K562 (cell line): ENCODE results near the gene PIK3CG. TPM values are rescaled to one million over a fixed set of nuclear protein-coding genes. Genes with fewer than 3 reads are reported as not detected.

Experiments used
- ATAC-seq: fragments of 200-7000 bp; cut with Tn5 transposase; 3 replicates; pipeline ENCODE4 v1.9.1; 2020; ENCODE audit warnings: moderate library complexity
- BruUV-seq: library from RNA; stranded (reverse); fragments of 400-500 nt; replicated peaks from 2 replicates; lab custom pipeline; 2021; lab: Mats Ljungman, UMichigan
- CTCF ChIA-PET: fragments of 300-600 bp; formaldehyde crosslinking; extraction: SDS; loops from one replicate; lab custom pipeline; 2021; ENCODE audit warnings: low intra/inter-chr PET ratio; lab: Yijun Ruan, JAX
- POLR2A ChIA-PET: fragments of 300-600, 350-650 bp; sonication (Branson Sonifier 250); formaldehyde crosslinking; extraction: SDS; loops from one replicate; lab custom pipeline; 2021; ENCODE audit warnings: antibody characterized with exemption, inconsistent platforms; lab: Yijun Ruan, JAX
- DNase-seq, 4 experiments: peaks; one replicate each; pipeline versions ENCODE4 v3.0.0 to v3.0.0-alpha.2; 2011 to 2018; ENCODE audit warnings: low spot score in 3 of 4, mixed read lengths in 3 of 4; ENCODE audit errors: extremely low read depth in 1 of 4
- FAIRE-seq: peaks from 2 replicates; lab custom pipeline; 2011; peaks lifted over from hg19 to GRCh38; lab: Jason Lieb, UNC
- H2AFZ ChIP-seq: 2 replicates; pipeline ENCODE4 v1.6.0; 2011; ENCODE audit warnings: low read depth, low read length, control low read depth, inconsistent platforms
- H3K27ac ChIP-seq: fragments of 200-600 bp; 3 replicates; pipeline ENCODE4 v1.8.0; 2011; ENCODE audit warnings: low read depth, mild to moderate bottlenecking, control low read depth, inconsistent platforms, low read length, moderate library complexity, mixed read lengths; ENCODE audit errors: extremely low read depth
- H3K27me3 ChIP-seq, 2 experiments: fragments of 300-600 bp in 1 of 2; 2 replicates in 1 of 2; 3 replicates in 1 of 2; pipeline versions ENCODE4 v1.6.0 to v1.8.0; 2011; ENCODE audit warnings: inconsistent platforms in 2 of 2, low read length in 2 of 2, mild to moderate bottlenecking in 1 of 2, mixed read lengths in 1 of 2, moderate library complexity in 1 of 2; ENCODE audit not compliant: control insufficient read depth in 2 of 2, insufficient read depth in 2 of 2
- H3K36me3 ChIP-seq: fragments of 300-600 bp; 3 replicates; pipeline ENCODE4 v1.8.0; 2011; ENCODE audit warnings: mild to moderate bottlenecking, low read length, inconsistent platforms; ENCODE audit not compliant: control insufficient read depth, insufficient read depth
- H3K4me1 ChIP-seq, 2 experiments: fragments of 200-600 bp in 1 of 2; replicated peaks in 1 of 2; 2 replicates in 1 of 2; 3 replicates in 1 of 2; pipeline versions ENCODE4 v1.5.1 to v1.8.0; 2011; ENCODE audit warnings: inconsistent platforms in 2 of 2, low read length in 2 of 2, mild to moderate bottlenecking in 1 of 2, mixed read lengths in 1 of 2, moderate library complexity in 1 of 2; ENCODE audit not compliant: control insufficient read depth in 2 of 2, insufficient read depth in 2 of 2
- H3K4me2 ChIP-seq: 2 replicates; pipeline ENCODE4 v1.6.1; 2011; ENCODE audit warnings: low read length, control low read depth, inconsistent platforms, mixed read lengths; ENCODE audit not compliant: insufficient read depth
- H3K4me3 ChIP-seq: fragments of 200-600 bp; sonication (generic), shearing (Covaris generic); 2 replicates; pipeline ENCODE4 v1.5.1; 2016; ENCODE audit warnings: control low read depth, inconsistent platforms
- H3K79me2 ChIP-seq: fragments of 200-600 bp; 3 replicates; pipeline ENCODE4 v1.8.0; 2011; ENCODE audit warnings: low read length, inconsistent platforms; ENCODE audit not compliant: control insufficient read depth, insufficient read depth
- H3K9ac ChIP-seq, 2 experiments: 2 replicates each; pipeline versions ENCODE4 v1.6.0 to v1.6.1; 2011; ENCODE audit warnings: low read depth in 2 of 2, low read length in 2 of 2, control low read depth in 1 of 2, inconsistent platforms in 1 of 2, mild to moderate bottlenecking in 1 of 2, mixed read lengths in 1 of 2; ENCODE audit not compliant: insufficient read depth in 1 of 2
- H3K9me1 ChIP-seq: one replicate; pipeline ENCODE4 v1.6.0; 2011; ENCODE audit warnings: inconsistent platforms, mild to moderate bottlenecking, low read length, moderate library complexity; ENCODE audit not compliant: control insufficient read depth, insufficient read depth
- H3K9me3 ChIP-seq: replicated peaks from 2 replicates; pipeline ENCODE4 v1.5.1; 2011; ENCODE audit warnings: low read depth, low read length, inconsistent platforms; ENCODE audit not compliant: control insufficient read depth, insufficient read depth
- H4K20me1 ChIP-seq: replicated peaks from 2 replicates; pipeline ENCODE4 v1.6.1; 2011; ENCODE audit warnings: low read length, inconsistent platforms, mixed read lengths; ENCODE audit not compliant: control insufficient read depth, insufficient read depth
- CHD4 ChIP-seq: fragments of 200-600 bp; sonication (generic); IDR thresholded peaks from 3 replicates; pipeline ENCODE4 v1.6.1; 2012; ENCODE audit warnings: low read depth, mild to moderate bottlenecking, mixed read lengths, low read length, inconsistent platforms; ENCODE audit not compliant: insufficient read depth, insufficient replicate concordance, poor library complexity, severe bottlenecking
- CREB3 ChIP-seq: fragments of 450-650 bp; conservative IDR thresholded peaks from 2 replicates; pipeline ENCODE4 v1.6.1; 2016; ENCODE audit warnings: missing genetic modification characterization, low read depth, mild to moderate bottlenecking, missing compliant biosample characterization, moderate library complexity
- FOS ChIP-seq: IDR thresholded peaks from 3 replicates; pipeline ENCODE4 v1.6.1; 2011; ENCODE audit not compliant: insufficient read length; ENCODE audit errors: extremely low read depth
- IRF9 ChIP-seq: fragments of 450-650 bp; IDR thresholded peaks from 2 replicates; pipeline ENCODE4 v1.6.1; 2016; ENCODE audit warnings: missing biosample characterization, missing genetic modification characterization
- KAT8 ChIP-seq: fragments of 450-650 bp; IDR thresholded peaks from 2 replicates; pipeline ENCODE4 v1.6.1; 2016; ENCODE audit warnings: low read depth, mild to moderate bottlenecking
- L3MBTL2 ChIP-seq: fragments of 450-650 bp; IDR thresholded peaks from 2 replicates; pipeline ENCODE4 v1.6.1; 2016; ENCODE audit warnings: mild to moderate bottlenecking, moderate library complexity
- NR4A1 ChIP-seq, 2 experiments: fragments of 250-450 bp in 1 of 2; fragments of 450-650 bp in 1 of 2; sonication (Bioruptor Pico) in 1 of 2; IDR thresholded peaks; 2 replicates each; pipeline versions ENCODE4 v1.4.0 to v1.6.1; 2016 to 2020; ENCODE audit warnings: mild to moderate bottlenecking in 2 of 2, missing compliant biosample characterization in 1 of 2, missing genetic modification characterization in 1 of 2, moderate library complexity in 1 of 2
- PTRF ChIP-seq: fragments of 450-650 bp; IDR thresholded peaks from 2 replicates; pipeline ENCODE4 v1.6.1; 2016; ENCODE audit warnings: mild to moderate bottlenecking, missing genetic modification characterization, missing compliant biosample characterization
- PTTG1 ChIP-seq: fragments of 450-650 bp; IDR thresholded peaks from 2 replicates; pipeline ENCODE4 v1.6.1; 2016; ENCODE audit warnings: low read depth, mild to moderate bottlenecking, missing genetic modification characterization, missing compliant biosample characterization
- PYGO2 ChIP-seq: fragments of 450-650 bp; IDR thresholded peaks from 2 replicates; pipeline ENCODE4 v1.6.1; 2016; ENCODE audit warnings: mild to moderate bottlenecking, missing genetic modification characterization, moderate library complexity, missing compliant biosample characterization
- SFPQ ChIP-seq: fragments of 200-400 bp; formaldehyde crosslinking; IDR thresholded peaks from 2 replicates; pipeline ENCODE4 v1.6.1; 2017; ENCODE audit warnings: mild to moderate bottlenecking, low read depth, low read length, moderate library complexity
- SLC30A9 ChIP-seq: fragments of 250-450 bp; sonication (Bioruptor Pico); IDR thresholded peaks from 2 replicates; pipeline ENCODE4 v1.8.0; 2022; ENCODE audit warnings: mild to moderate bottlenecking, moderate library complexity
- TEAD2 ChIP-seq: fragments of 450-650 bp; IDR thresholded peaks from 2 replicates; pipeline ENCODE4 v1.6.1; 2016; ENCODE audit warnings: missing genetic modification characterization, control low read depth, missing compliant biosample characterization
- ZKSCAN1 ChIP-seq: fragments of 150-350 bp; IDR thresholded peaks from 2 replicates; pipeline ENCODE4 v1.6.1; 2016; ENCODE audit warnings: low read depth, low read length
- ZNF3 ChIP-seq: fragments of 250-450 bp; sonication (Bioruptor Pico); IDR thresholded peaks from 2 replicates; pipeline ENCODE4 v1.5.0; 2021; ENCODE audit warnings: mild to moderate bottlenecking, moderate library complexity
- ZNF583 ChIP-seq: fragments of 250-450 bp; sonication (Bioruptor Pico); IDR thresholded peaks from 2 replicates; pipeline ENCODE4 v1.4.0; 2020
- ZNF696 ChIP-seq: fragments of 250-450 bp; sonication (Bioruptor Pico); conservative IDR thresholded peaks from 2 replicates; pipeline ENCODE4 v1.4.0; 2020; ENCODE audit warnings: mild to moderate bottlenecking, moderate library complexity
- ZNF766 ChIP-seq: fragments of 200-800 bp; sonication (Bioruptor generic); conservative IDR thresholded peaks from 2 replicates; pipeline ENCODE4 v1.6.1; 2016; ENCODE audit warnings: missing genetic modification characterization, missing compliant biosample characterization
- WGBS: fragments of 100-300 bp; shearing (Covaris generic); methylation state at CpG from one replicate; pipeline ENCODE4 v1.1.6; 2016; ENCODE audit warnings: low coverage, mixed read lengths; ENCODE audit not compliant: insufficient coverage; ENCODE audit errors: missing lambda C conversion rate; 5-methylcytosine and 5-hydroxymethylcytosine counted together
- in situ Hi-C: fragments of 300-500 bp; cut with MboI; formaldehyde crosslinking; loops from 4 replicates; pipeline ENCODE4 v1.15.0; 2018; ENCODE audit warnings: inconsistent platforms, mixed read lengths
- intact Hi-C: fragments of 100-400 bp; cut with micrococcal nuclease; formaldehyde crosslinking; loops from 2 replicates; pipeline ENCODE4 v1.14.2; 2022
- polyA plus RNA-seq, 8 experiments: library from polyadenylated mRNA; depleted of rRNA in 4 of 8; stranded (reverse) in 5 of 8; unstranded in 3 of 8; fragments of >200 nt; fragmentation: Nextera tagmentation in 2 of 8; fragmentation: Illumina TruSeq in 1 of 8; extraction: Ambion mirVana in 2 of 8; extraction: Trizol in 1 of 8; gene quantifications; 2 replicates each; pipeline versions ENCODE4 v1.2.1 to v1.2.3, GENCODE V29; 2011 to 2014; ENCODE audit warnings: inconsistent platforms in 1 of 8, missing spikeins in 1 of 8
- total RNA-seq, 7 experiments: library from RNA; depleted of rRNA in 6 of 7; stranded (reverse); fragments of >200 nt in 6 of 7; fragmentation: Illumina TruSeq in 2 of 7; extraction: Trizol in 2 of 7; gene quantifications; 2 replicates each; pipeline versions ENCODE4 v1.2.1 to v1.2.3, GENCODE V29; 2011 to 2021; ENCODE audit warnings: low replicate concordance in 1 of 7

The PIK3CG gene
- total and polyA plus RNA-seq, 9 of the 15 experiments (the other 6 are each of a cell fraction or from before 2014, with no cell fraction given): 5.3 to 42.5 (median 29.0) TPM

GRCh38 chr7:106844279-106844997, 20.6 kb upstream of the PIK3CG start:
- CTCF ChIA-PET: no interaction called here
- TF ChIP-seq KAT8 (no peak), FOS (no peak), ZNF696 (CRISPR knock-in tag) (no peak), ZKSCAN1 (no peak), CREB3 (peak; percentile 67), ZNF583 (CRISPR knock-in tag) (peak; percentile 45; the same call in 1 of the 2 replicates), ZNF3 (peak; percentile 23; the same call in 1 of the 2 replicates), NR4A1 (CRISPR knock-in tag; IDR thresholded peaks at IDR 0.05) (no peak), NR4A1 (tag; IDR thresholded peaks at IDR 0.05) (peak; percentile 87), PTTG1 (tag) (peak; percentile 87), PYGO2 (tag) (peak; percentile 76), ZNF766 (0 out of 2 replicates have a peak, but pooled peaks have one; percentile 44), CHD4 (no peak), PTRF (tag) (peak; percentile 86), SFPQ (no peak), L3MBTL2 (no peak), IRF9 (tag) (peak; percentile 68; the same call in 1 of the 2 replicates), TEAD2 (tag) (peak; percentile 47; the same call in 1 of the 2 replicates), SLC30A9 (CRISPR knock-in tag) (no peak)

More at GRCh38 chr7:106844279-106844997, 20.6 kb upstream of the PIK3CG start:
- Histone ChIP-seq H3K4me1 (peaks cover 0 to 10% of the 10 kb centered on the region in 2 experiments; a peak in 3 of 5 replicates), H3K27ac (no peak overlapping the region), H3K4me2 (no peak overlapping the region), H3K9me1 (no peaks in the 10 kb centered on the region), H4K20me1 (no peaks in the 10 kb centered on the region), H3K4me3 (no peak overlapping the region), H2AFZ (no peak overlapping the region), H3K79me2 (no peaks in the 10 kb centered on the region), H3K27me3 (no peaks in the 10 kb centered on the region; a peak in 1 of 5 replicates), H3K36me3 (no peaks in the 10 kb centered on the region), H3K9me3 (no peaks in the 10 kb centered on the region), H3K9ac (no peak overlapping the region)
- POLR2A ChIA-PET: interaction anchor here (3.1 kb wide), 1 partner anchor 14 kb away, joined by 13 read pairs; no protein-coding TSS in a partner anchor
- no peak for FAIRE-seq
- 37% methylated on average over 11 of the region's 11 CpGs for WGBS
- in situ Hi-C loops (no loop called here), intact Hi-C loops (no loop called here)
- ATAC-seq: no peak
- no TSS peak for BruUV-seq
- DNase-seq: no peak
